Neuron (in vitro differentiated cells): ENCODE results near the gene RAB37.

ENCODE experiments used
- H2AFZ ChIP-seq: one replicate; pipeline ENCODE4 v1.6.1; 2013; ENCODE audit warnings: low read depth, mild to moderate bottlenecking, inconsistent platforms, low read length, moderate library complexity
- H3K27me3 ChIP-seq: one replicate; pipeline ENCODE4 v1.6.1; 2013; ENCODE audit warnings: low read length; ENCODE audit not compliant: insufficient read depth
- H3K36me3 ChIP-seq: one replicate; pipeline ENCODE4 v1.6.1; 2013; ENCODE audit warnings: low read length; ENCODE audit not compliant: insufficient read depth
- H3K4me1 ChIP-seq: one replicate; pipeline ENCODE4 v1.6.1; 2013; ENCODE audit warnings: low read length; ENCODE audit not compliant: insufficient read depth
- H3K4me3 ChIP-seq: 2 replicates; pipeline ENCODE4 v1.5.1; 2013; ENCODE audit warnings: mild to moderate bottlenecking, low read length, moderate library complexity
- H3K9me3 ChIP-seq: one replicate; pipeline ENCODE4 v1.6.1; 2013; ENCODE audit warnings: low read length

Gene RAB37, protein sequence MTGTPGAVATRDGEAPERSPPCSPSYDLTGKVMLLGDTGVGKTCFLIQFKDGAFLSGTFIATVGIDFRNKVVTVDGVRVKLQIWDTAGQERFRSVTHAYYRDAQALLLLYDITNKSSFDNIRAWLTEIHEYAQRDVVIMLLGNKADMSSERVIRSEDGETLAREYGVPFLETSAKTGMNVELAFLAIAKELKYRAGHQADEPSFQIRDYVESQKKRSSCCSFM

DNA sequence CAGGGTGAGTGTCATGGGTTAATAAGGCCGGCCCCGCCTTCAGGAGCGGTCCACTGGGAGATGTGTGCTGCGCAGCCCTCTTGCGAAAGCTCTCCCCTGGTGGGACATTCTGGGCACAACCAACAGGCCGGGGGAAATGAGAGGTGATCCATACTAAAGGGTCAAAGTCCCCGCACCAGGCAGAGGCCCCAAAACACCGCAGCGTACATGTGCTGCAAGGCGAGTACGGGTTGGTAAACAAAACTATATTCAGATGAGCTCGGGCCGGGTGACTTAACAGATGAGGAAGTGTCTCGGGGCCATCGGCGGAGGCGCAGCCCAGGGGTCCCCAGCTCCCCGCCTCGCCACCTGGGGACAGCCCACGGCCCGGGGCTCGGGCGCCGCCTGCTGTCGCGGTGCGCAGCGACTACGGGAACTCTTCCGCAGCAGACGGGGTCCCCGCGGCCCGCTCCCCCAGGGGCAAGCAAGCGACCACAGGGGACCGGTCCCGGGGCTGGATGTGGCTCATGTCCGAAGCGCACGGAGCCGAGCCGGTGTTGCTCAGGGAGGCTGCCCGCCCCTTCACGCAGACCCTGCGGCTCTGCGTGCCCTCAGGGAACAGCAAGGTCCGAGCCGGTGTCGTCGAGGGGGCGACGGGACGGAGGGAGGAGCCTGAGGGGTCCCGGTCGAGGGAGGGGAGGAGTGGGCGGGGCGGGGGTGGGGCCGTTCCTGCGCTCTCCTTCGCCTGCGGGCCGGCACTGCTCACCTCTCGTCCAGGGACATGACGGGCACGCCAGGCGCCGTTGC is at the start of gene RAB37:
Gene RAB37, plus strand, starts transcription at position 744 of the 786 bp plus-strand sequence. Its CDS starts 17 bp downstream, at position 761.
- Histone ChIP-seq H3K27me3 (peaks cover 52% of the 10 kb centered on the region), H3K9me3 (no peaks in the 10 kb centered on the region), H3K4me3 (no peak within 1 kb of the TSS), H2AFZ (no peak within 1 kb of the TSS), H3K36me3 (no peaks in the 10 kb centered on the region), H3K4me1 (peaks cover 7% of the 10 kb centered on the region)

DNA sequence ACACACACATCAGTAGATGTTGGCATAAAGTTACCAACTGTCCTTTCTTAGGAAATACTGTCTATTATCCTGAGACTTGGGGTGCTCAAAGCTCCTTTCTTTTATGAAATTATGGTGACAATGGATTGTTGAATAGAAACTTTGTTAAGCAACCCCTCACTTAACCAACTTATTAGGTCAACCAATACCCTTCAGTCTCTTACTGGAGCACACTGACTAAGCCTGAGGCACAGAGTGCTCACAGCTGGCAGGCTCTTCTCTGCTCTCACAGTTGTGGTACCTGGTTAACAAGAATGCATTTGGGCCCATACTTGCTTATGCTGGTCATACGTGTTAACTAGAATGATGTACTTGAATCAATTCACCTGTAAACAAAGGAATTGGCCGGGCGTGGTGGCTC is 49.2 kb upstream of the RAB37 start:
- Histone ChIP-seq H3K4me1 (no peaks in the 10 kb centered on the region), H3K9me3 (no peaks in the 10 kb centered on the region), H3K36me3 (no peaks in the 10 kb centered on the region), H3K27me3 (peaks cover 16% of the 10 kb centered on the region), H2AFZ (no peak overlapping the region), H3K4me3 (no peak overlapping the region)

DNA sequence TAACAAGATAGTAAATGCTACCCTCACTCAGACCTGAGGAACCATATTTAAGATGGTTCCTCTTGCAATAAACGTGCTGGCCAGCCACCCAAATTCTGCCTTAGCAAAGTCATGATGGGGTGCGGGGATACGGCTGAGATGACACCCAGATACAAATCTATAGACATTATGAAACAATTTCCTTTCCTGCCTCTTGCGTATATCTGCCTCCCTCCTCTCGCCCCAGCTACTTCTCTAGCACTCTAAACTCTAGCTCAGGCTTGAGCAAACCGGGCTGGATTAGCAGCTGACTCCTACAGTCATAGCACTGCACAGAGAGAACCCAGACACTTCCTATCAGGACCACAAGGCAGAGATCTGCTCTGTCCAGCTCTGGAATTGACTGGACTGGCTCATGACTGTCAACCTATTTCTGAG is 46.6 kb upstream of the RAB37 start:
- Histone ChIP-seq H3K27me3 (peaks cover 13% of the 10 kb centered on the region), H3K4me3 (no peak overlapping the region), H2AFZ (no peak overlapping the region), H3K9me3 (no peaks in the 10 kb centered on the region), H3K4me1 (no peaks in the 10 kb centered on the region), H3K36me3 (no peaks in the 10 kb centered on the region)

DNA sequence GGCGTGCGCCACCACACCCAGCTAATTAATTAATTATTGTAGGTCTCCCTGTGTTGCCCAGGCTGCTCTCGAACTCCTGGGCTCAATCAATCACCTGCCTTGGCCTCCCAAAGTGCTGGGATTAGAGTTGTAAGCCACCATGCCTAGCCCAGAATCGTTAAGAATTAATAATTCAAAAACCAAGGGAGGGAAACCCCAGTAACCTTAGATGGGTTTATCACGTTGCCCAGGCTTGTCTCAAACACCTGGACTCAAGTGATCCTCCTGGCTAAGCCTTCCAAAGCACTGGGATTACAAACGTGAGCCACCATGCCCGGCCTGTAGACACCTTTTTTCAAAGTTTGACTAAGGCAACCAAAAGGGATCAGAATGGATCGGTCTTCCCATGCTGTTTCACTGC is 45.9 kb upstream of the RAB37 start:
- Histone ChIP-seq H3K36me3 (no peaks in the 10 kb centered on the region), H3K4me1 (no peaks in the 10 kb centered on the region), H3K9me3 (no peaks in the 10 kb centered on the region), H2AFZ (no peak overlapping the region), H3K27me3 (peaks cover 19% of the 10 kb centered on the region), H3K4me3 (no peak overlapping the region)

DNA sequence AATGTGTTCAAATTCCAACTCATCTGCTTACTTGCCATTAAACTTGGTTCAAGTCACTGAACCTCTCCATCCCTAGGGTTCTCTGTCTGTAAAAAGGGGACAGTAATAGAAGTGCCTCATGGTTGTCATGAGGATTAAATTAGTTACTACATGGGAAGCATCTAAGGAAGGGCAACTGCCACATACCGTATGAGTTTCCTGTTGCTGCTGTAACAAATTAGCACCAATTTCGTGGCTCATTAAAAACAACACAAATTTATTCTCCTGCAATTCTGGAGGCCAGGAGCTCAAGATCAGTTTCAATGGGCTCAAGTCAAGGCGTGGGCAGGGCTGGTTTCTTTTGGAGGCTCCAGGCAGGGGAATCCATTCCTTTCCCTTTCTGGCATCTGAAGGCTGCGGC is 43.0 kb upstream of the RAB37 start:
- no peak overlapping the region for H2AFZ ChIP-seq
- peaks cover 27% of the 10 kb centered on the region for H3K27me3 ChIP-seq

DNA sequence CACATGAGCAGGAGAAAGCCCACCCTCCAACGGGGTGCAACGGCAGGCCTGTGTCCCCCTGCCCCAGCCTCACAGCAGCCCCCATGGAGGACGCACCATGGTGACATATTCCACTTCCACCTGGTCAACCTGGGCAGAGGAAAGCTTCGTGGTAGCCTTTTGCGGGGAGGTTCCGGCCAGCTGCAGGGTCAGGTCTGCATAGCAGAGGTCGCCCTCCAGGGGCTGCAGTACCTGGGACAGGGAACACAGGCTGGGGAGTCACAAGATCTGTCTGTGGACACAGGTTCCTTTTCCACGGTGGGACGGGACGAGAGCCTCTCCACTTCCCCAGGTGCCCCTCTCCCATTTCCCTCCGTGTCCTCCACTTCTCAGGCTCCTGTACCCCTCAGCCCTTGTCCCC is 41.4 kb upstream of the RAB37 start:
- Histone ChIP-seq H2AFZ (no peak overlapping the region), H3K27me3 (peaks cover 19% of the 10 kb centered on the region), H3K4me1 (no peaks in the 10 kb centered on the region), H3K9me3 (no peaks in the 10 kb centered on the region), H3K4me3 (no peak overlapping the region), H3K36me3 (no peaks in the 10 kb centered on the region)

More for the DNA sequence above, 43.0 kb upstream of the RAB37 start:
- H3K36me3 ChIP-seq = no peaks in the 10 kb centered on the region
- no peaks in the 10 kb centered on the region for H3K9me3 ChIP-seq
- no peaks in the 10 kb centered on the region for H3K4me1 ChIP-seq
- H3K4me3 ChIP-seq = no peak overlapping the region

DNA sequence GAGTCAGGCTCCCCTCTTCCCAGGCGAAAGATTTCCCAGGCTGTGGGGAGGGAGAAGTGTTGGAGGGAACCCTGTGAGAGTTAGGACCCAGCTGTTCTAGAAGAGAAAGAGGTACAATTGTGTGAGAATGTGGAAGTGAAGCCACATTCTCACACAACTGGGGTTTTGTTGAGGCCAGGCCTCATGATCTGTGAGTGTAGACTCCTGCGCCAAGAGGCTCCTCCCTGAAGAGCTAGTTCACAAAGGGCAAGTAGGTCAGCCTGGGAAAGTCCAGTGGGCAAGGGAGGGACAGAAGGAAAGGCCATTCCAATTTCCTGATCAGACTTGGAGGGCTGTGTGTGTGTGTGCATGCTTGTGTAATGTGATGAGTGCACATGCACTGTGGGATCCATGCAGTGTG is 39.5 kb upstream of the RAB37 start:
- H3K36me3 ChIP-seq = no peaks in the 10 kb centered on the region
- H3K27me3 ChIP-seq = peaks cover 16% of the 10 kb centered on the region
- no peaks in the 10 kb centered on the region for H3K4me1 ChIP-seq
- no peak overlapping the region for H3K4me3 ChIP-seq
- H3K9me3 ChIP-seq = no peaks in the 10 kb centered on the region
- no peak overlapping the region for H2AFZ ChIP-seq

DNA sequence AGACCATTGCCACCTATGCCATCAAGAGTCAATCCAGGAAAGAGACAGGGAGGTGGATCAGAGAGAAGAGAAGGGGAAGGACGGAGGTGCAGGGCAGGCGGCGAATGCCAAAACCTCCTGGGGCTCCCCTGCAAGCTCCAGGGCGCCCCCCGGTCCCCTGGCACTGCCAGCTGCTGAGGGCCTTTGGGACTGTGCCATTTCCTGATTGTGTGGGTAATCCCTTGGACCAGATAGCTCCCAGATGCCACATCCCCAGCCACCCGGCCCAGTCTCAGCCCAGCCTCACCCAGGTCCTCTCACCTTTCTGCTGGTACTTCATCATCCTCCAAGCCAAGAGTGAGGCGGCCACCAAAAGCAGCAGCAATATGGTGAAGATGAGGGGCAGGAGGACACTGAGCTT is 39.0 kb upstream of the RAB37 start:
- H3K27me3 ChIP-seq = peaks cover 16% of the 10 kb centered on the region
- no peaks in the 10 kb centered on the region for H3K9me3 ChIP-seq
- no peaks in the 10 kb centered on the region for H3K36me3 ChIP-seq
- H3K4me1 ChIP-seq = no peaks in the 10 kb centered on the region
- no peak overlapping the region for H2AFZ ChIP-seq
- no peak overlapping the region for H3K4me3 ChIP-seq

DNA sequence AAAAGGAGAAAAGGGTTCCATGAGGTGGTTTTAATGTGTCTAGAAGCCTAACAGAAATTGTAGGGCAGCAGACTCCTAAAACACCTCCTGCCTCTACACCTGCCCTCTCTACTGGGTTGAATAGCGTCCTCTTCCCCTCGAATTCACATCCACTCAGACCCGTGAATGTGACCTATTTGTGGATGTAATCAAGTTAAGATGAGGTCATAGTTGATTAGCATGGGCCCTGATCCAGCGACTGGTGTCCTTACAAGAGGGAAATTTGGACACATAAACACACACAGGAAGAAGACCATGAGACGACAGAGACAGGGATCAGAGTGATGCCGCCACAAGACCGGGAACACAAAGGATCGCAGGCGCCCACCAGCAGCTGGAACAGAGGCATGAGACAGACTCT is 37.8 kb upstream of the RAB37 start:
- Histone ChIP-seq H3K9me3 (no peaks in the 10 kb centered on the region), H2AFZ (no peak overlapping the region), H3K4me3 (no peak overlapping the region), H3K27me3 (peaks cover 16% of the 10 kb centered on the region), H3K36me3 (no peaks in the 10 kb centered on the region), H3K4me1 (no peaks in the 10 kb centered on the region)

DNA sequence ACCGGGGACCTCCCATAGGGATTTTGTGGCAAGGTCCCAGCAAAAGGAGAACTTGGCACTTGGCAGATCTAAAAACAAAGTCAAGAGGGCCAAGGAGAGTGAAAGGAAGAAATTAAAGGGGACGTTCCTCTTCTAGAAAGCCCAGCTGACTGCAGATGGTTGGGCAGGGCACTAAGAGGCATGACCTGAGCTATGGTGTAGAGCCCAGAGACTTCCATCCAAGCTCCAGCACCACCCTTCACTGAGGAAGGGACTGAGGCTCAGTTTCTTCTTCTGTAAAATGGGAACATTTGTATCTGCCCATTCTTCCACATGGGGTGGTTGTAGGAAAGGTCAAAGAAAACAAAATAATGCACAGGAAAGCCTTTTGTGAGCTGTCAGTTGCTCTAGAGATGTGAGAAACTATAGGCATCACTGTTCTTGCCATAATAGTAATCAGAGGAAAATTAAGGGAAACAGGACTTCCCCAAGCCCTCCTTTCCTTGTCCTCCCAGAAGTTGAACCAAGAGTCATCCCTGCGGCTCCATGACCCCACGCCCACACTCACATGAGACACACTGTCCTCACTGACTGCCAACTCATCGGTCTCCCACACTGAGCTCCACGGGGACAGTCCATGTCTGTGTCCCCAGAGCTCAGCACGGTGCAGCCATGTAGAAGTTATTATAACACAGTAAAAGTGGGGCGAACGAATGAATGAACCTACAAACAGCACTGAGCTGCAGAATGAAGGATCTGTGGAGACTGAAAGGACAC is 34.8 kb upstream of the RAB37 start:
- no peaks in the 10 kb centered on the region for H3K36me3 ChIP-seq
- no peak overlapping the region for H2AFZ ChIP-seq
- H3K4me1 ChIP-seq = no peaks in the 10 kb centered on the region
- peaks cover 4% of the 10 kb centered on the region for H3K27me3 ChIP-seq
- no peak overlapping the region for H3K4me3 ChIP-seq
- no peaks in the 10 kb centered on the region for H3K9me3 ChIP-seq

DNA sequence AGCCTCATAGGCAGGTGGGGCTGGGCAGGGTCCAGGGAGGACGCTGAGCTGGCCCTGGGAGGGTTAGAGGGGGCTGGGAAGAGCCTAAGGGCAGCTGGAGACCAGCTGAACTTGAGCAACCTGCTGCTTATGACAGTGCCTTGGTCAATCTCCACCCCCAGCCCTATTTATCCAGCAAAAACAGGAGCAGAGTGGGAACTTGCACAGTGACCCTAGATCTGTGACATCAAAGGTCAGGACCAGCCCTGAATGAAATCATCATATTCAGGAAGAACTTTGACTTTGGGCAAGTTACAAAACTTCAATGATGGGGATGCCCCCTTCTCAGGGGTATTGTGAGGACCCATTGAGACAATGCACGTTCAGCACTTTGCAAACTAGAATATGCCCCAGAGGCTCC is 33.7 kb upstream of the RAB37 start:
- Histone ChIP-seq H3K27me3 (no peaks in the 10 kb centered on the region), H3K9me3 (no peaks in the 10 kb centered on the region), H3K4me3 (no peak overlapping the region), H3K4me1 (no peaks in the 10 kb centered on the region), H2AFZ (no peak overlapping the region), H3K36me3 (no peaks in the 10 kb centered on the region)

DNA sequence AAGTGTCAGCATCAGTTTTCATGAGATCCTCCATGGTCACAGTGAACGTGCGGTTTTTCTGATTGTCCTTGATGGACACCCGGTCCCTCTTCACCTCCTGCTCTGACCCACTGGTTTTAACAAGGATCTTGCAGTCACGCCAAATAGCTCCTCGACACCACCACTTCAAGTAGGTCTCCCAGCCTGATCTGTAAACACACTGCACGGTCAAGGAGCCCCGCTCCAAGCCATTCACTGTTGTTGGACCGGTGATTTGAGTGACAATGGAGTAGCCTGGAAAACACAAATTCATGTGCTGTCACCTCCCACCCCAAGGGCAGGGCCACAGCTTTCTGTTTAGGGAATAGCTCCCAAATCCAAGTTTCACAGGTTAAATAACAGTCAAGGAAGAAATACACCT is 32.5 kb upstream of the RAB37 start:
- Histone ChIP-seq H3K9me3 (no peaks in the 10 kb centered on the region), H3K36me3 (no peaks in the 10 kb centered on the region), H3K4me1 (no peaks in the 10 kb centered on the region), H3K27me3 (no peaks in the 10 kb centered on the region), H2AFZ (no peak overlapping the region), H3K4me3 (no peak overlapping the region)
